A673 (cell line): ENCODE data around the gene WDR3. TPM values are rescaled to one million over a fixed set of nuclear protein-coding genes. Genes with fewer than 3 reads are reported as not detected.

Experiments used
- BruUV-seq: library from RNA; stranded (reverse); fragments of 400-500 nt; replicated peaks from 2 replicates; lab custom pipeline; 2021; lab: Mats Ljungman, UMichigan
- CTCF ChIA-PET: fragments of 300-600 bp; sonication (Branson Sonifier 250); formaldehyde crosslinking; loops from one replicate; lab custom pipeline; 2022; ENCODE audit warnings: antibody characterized with exemption; lab: Charles Lee
- POLR2A ChIA-PET: fragments of 300-600 bp; sonication (Branson Sonifier 250); formaldehyde crosslinking; loops from one replicate; lab custom pipeline; 2022; ENCODE audit warnings: antibody characterized with exemption; ENCODE audit not compliant: low non-redundant PET; lab: Charles Lee
- DNase-seq: peaks from one replicate; pipeline ENCODE4 v3.0.0-alpha.2; 2015; ENCODE audit warnings: low spot score
- H3K27ac ChIP-seq: fragments of 200-600 bp; sonication (generic); 2 replicates; pipeline ENCODE4 v1.5.1; 2016; ENCODE audit warnings: mixed run types, low read depth, mild to moderate bottlenecking, mixed read lengths, antibody characterized with exemption, low read length; ENCODE audit not compliant: poor library complexity, severe bottlenecking
- H3K27me3 ChIP-seq: fragments of 200-600 bp; sonication (generic); replicated peaks from 2 replicates; pipeline ENCODE4 v1.6.1; 2017; ENCODE audit warnings: mixed run types, low read depth, mild to moderate bottlenecking, mixed read lengths, antibody characterized with exemption, low read length; ENCODE audit not compliant: insufficient read depth, poor library complexity
- H3K36me3 ChIP-seq: fragments of 200-600 bp; sonication (generic); 2 replicates; pipeline ENCODE4 v1.6.1; 2016; ENCODE audit warnings: mixed run types, mild to moderate bottlenecking, mixed read lengths, antibody characterized with exemption, low read length; ENCODE audit not compliant: insufficient read depth, poor library complexity, severe bottlenecking
- H3K4me1 ChIP-seq: fragments of 200-600 bp; sonication (generic); 2 replicates; pipeline ENCODE4 v1.6.1; 2017; ENCODE audit warnings: mixed run types, mild to moderate bottlenecking, mixed read lengths, antibody characterized with exemption, low read length; ENCODE audit not compliant: insufficient read depth, poor library complexity, severe bottlenecking
- H3K4me3 ChIP-seq: fragments of 200-600 bp; sonication (generic); 2 replicates; pipeline ENCODE4 v1.5.1; 2016; ENCODE audit warnings: low read depth, mixed run types, mild to moderate bottlenecking, mixed read lengths, low read length; ENCODE audit not compliant: poor library complexity, severe bottlenecking
- H3K9me3 ChIP-seq: fragments of 200-600 bp; sonication (generic); 2 replicates; pipeline ENCODE4 v1.6.1; 2016; ENCODE audit warnings: mixed run types, low read depth, mild to moderate bottlenecking, mixed read lengths, antibody characterized with exemption, low read length; ENCODE audit not compliant: poor library complexity, severe bottlenecking
- EZH2 ChIP-seq: fragments of 200-600 bp; sonication (generic); IDR thresholded peaks from 2 replicates; pipeline ENCODE4 v1.6.1; 2017; ENCODE audit warnings: borderline replicate concordance, low read depth, mild to moderate bottlenecking, mixed read lengths, antibody characterized with exemption, low read length; ENCODE audit not compliant: poor library complexity, severe bottlenecking
- intact Hi-C: fragments of 100-400 bp; cut with micrococcal nuclease; formaldehyde crosslinking; loops from one replicate; pipeline ENCODE4 v1.10.0; 2022; ENCODE audit not compliant: unreplicated experiment
- total RNA-seq: library from RNA; stranded (reverse); gene quantifications from 2 replicates; pipeline ENCODE4 v1.2.3, GENCODE V29; 2021
- TF ChIP-seq, protein P1 (sequence below): fragments of 300-800, 200-600 bp; sonication (generic); conservative IDR thresholded peaks from 2 replicates; pipeline ENCODE4 v1.5.1; 2017; ENCODE audit warnings: low read depth, mild to moderate bottlenecking, antibody characterized with exemption, low read length, moderate library complexity, mixed read lengths

Gene WDR3
- total RNA-seq, 1 experiment from 2014 or later: 70.1 TPM

- no peak for DNase-seq
- CTCF ChIA-PET: no interaction called here
- Histone ChIP-seq H3K36me3 (peaks cover 6% of the 10 kb centered on the region), H3K27ac (no peak overlapping the region), H3K27me3 (no peaks in the 10 kb centered on the region), H3K4me1 (no peaks in the 10 kb centered on the region), H3K9me3 (no peaks in the 10 kb centered on the region), H3K4me3 (no peak overlapping the region)
- BruUV-seq: no TSS peak
- POLR2A ChIA-PET: no interaction called here
- intact Hi-C loops: no loop called here
- TF ChIP-seq, protein P1, sequence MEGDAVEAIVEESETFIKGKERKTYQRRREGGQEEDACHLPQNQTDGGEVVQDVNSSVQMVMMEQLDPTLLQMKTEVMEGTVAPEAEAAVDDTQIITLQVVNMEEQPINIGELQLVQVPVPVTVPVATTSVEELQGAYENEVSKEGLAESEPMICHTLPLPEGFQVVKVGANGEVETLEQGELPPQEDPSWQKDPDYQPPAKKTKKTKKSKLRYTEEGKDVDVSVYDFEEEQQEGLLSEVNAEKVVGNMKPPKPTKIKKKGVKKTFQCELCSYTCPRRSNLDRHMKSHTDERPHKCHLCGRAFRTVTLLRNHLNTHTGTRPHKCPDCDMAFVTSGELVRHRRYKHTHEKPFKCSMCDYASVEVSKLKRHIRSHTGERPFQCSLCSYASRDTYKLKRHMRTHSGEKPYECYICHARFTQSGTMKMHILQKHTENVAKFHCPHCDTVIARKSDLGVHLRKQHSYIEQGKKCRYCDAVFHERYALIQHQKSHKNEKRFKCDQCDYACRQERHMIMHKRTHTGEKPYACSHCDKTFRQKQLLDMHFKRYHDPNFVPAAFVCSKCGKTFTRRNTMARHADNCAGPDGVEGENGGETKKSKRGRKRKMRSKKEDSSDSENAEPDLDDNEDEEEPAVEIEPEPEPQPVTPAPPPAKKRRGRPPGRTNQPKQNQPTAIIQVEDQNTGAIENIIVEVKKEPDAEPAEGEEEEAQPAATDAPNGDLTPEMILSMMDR: no peak
- TF ChIP-seq EZH2: no peak
Measured at GRCh38 chr1:117902944-117903343, 26.6 kb upstream of the WDR3 start.

GRCh38 chr1:117904485-117904884, 25.1 kb upstream of the WDR3 start:
- H3K4me1 ChIP-seq: no peaks in the 10 kb centered on the region
- intact Hi-C loops: no loop called here
- no TSS peak for BruUV-seq
- H3K27ac ChIP-seq: no peak overlapping the region
- POLR2A ChIA-PET: no interaction called here
- no peaks in the 10 kb centered on the region for H3K9me3 ChIP-seq
- no peak for DNase-seq
- CTCF ChIA-PET: no interaction called here
- no peaks in the 10 kb centered on the region for H3K36me3 ChIP-seq
- H3K27me3 ChIP-seq: no peaks in the 10 kb centered on the region
- no peak overlapping the region for H3K4me3 ChIP-seq
- no peak for TF ChIP-seq EZH2
- TF ChIP-seq, protein P1: no peak

GRCh38 chr1:117905019-117905418, 24.5 kb upstream of the WDR3 start:
- TF ChIP-seq, protein P1: no peak
- TF ChIP-seq EZH2: no peak
- H3K36me3 ChIP-seq: no peaks in the 10 kb centered on the region
- CTCF ChIA-PET: no interaction called here

More at GRCh38 chr1:117905019-117905418, 24.5 kb upstream of the WDR3 start:
- DNase-seq: no peak
- Histone ChIP-seq H3K27me3 (no peaks in the 10 kb centered on the region), H3K9me3 (no peaks in the 10 kb centered on the region), H3K27ac (no peak overlapping the region), H3K4me3 (no peak overlapping the region), H3K4me1 (no peaks in the 10 kb centered on the region)
- no TSS peak for BruUV-seq
- intact Hi-C loops: no loop called here
- POLR2A ChIA-PET: no interaction called here
